Type B pancreatic cell (in vitro differentiated cells): ENCODE measurements around the gene THYN1. TPM values are rescaled to one million over a fixed set of nuclear protein-coding genes. Genes with fewer than 3 reads are reported as not detected.
"Not testable (repeated sequence)": the region's sequence is repeated elsewhere in the genome, so short reads cannot be mapped to it uniquely, and the experiment has no call there.

ENCODE experiments used
- DNase-seq: peaks from one replicate; pipeline ENCODE4 v3.0.0; 2021; ENCODE audit warnings: mixed read lengths; ENCODE audit not compliant: unreplicated experiment; ENCODE audit errors: extremely low spot score
- H3K27ac Mint-ChIP-seq: 2 replicates; pipeline ENCODE4 v1.8.0; 2021; ENCODE audit warnings: mild to moderate bottlenecking, mixed read lengths
- H3K27me3 Mint-ChIP-seq: 2 replicates; pipeline ENCODE4 v1.8.0; 2021; ENCODE audit warnings: mixed read lengths
- H3K36me3 Mint-ChIP-seq: 2 replicates; pipeline ENCODE4 v1.8.0; 2021; ENCODE audit warnings: mixed read lengths
- H3K4me1 Mint-ChIP-seq: one replicate; pipeline ENCODE4 v1.8.0; 2021; ENCODE audit warnings: mixed read lengths; ENCODE audit not compliant: unreplicated experiment
- H3K4me3 Mint-ChIP-seq: 2 replicates; pipeline ENCODE4 v1.8.0; 2021; ENCODE audit warnings: mild to moderate bottlenecking, mixed read lengths
- H3K9me3 Mint-ChIP-seq: 2 replicates; pipeline ENCODE4 v1.8.0; 2021; ENCODE audit warnings: mixed read lengths
- total RNA-seq: library from RNA; stranded (reverse); gene quantifications from 2 replicates; pipeline ENCODE4 v1.2.1, GENCODE V29; 2021; ENCODE audit warnings: low replicate concordance
- TF ChIP-seq, protein P1 (sequence below): fragments of 200-600 bp; sonication (generic); conservative IDR thresholded peaks from 2 replicates; pipeline ENCODE4 v1.5.0; 2021; ENCODE audit warnings: antibody characterized with exemption, mild to moderate bottlenecking

Gene THYN1
- total RNA-seq, 1 donor from 2014 or later, result 44.3 TPM

GRCh38 chr11:134283461-134284230, 30.5 kb upstream of the THYN1 start:
- Mint-ChIP-seq H3K27ac (no peak overlapping the region), H3K9me3 (no peaks in the 10 kb centered on the region), H3K4me3 (no peak overlapping the region), H3K36me3 (no peaks in the 10 kb centered on the region), H3K27me3 (peaks cover 45% of the 10 kb centered on the region), H3K4me1 (peaks cover 4% of the 10 kb centered on the region)
- no peak for DNase-seq
- TF ChIP-seq, protein P1, sequence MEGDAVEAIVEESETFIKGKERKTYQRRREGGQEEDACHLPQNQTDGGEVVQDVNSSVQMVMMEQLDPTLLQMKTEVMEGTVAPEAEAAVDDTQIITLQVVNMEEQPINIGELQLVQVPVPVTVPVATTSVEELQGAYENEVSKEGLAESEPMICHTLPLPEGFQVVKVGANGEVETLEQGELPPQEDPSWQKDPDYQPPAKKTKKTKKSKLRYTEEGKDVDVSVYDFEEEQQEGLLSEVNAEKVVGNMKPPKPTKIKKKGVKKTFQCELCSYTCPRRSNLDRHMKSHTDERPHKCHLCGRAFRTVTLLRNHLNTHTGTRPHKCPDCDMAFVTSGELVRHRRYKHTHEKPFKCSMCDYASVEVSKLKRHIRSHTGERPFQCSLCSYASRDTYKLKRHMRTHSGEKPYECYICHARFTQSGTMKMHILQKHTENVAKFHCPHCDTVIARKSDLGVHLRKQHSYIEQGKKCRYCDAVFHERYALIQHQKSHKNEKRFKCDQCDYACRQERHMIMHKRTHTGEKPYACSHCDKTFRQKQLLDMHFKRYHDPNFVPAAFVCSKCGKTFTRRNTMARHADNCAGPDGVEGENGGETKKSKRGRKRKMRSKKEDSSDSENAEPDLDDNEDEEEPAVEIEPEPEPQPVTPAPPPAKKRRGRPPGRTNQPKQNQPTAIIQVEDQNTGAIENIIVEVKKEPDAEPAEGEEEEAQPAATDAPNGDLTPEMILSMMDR, result no peak

DNA sequence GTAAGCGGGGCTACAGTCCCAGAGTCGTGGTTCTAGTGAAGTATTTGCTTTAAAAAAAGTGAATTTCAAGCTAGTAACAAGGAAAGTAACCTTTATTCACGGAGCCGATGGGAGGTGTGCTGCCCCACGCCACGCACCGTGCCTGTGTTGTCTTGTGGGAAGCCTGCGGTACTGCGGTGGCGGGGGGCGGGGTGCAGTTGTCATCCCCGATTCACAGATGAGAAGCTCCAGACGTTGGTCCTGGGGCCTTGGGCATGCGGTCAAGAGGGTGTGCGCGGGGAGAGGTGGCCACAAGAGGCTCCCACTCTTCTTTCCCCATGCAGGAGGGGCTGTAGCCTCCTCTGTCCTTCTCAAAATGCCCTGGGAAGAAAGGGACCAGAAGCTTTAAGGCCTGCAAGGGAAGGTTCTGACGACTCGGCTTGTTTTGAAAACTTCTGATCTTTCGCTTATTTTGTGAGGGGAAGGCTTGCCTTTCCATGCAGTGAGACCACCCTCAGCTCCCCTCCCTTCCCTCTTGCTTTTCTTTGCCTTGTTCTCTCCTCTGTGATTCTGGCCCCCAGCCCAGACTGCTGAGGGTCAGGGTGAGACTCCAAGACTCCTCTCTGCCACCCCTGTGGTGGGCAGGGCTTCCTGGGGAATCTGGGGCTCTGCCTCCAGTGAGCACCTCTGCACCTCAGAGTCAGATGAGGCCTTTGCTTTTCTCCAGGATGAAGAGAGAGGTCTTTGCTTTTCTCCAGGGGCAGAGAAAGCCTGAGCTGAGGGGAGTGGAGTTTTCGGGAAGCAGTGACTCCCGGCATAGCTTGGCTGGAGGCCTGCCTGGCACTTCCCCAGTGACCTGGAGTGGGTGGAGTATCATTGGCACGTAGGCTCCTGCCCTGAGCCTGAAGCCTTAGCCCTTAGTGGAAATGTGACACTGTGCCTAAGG, 29.2 kb upstream of the THYN1 start:
- Mint-ChIP-seq H3K4me3 (no peak overlapping the region), H3K4me1 (no peaks in the 10 kb centered on the region), H3K27ac (no peak overlapping the region), H3K9me3 (no peaks in the 10 kb centered on the region), H3K36me3 (no peaks in the 10 kb centered on the region), H3K27me3 (peaks cover 53% of the 10 kb centered on the region)
- TF ChIP-seq, protein P1, result no peak
- DNase-seq, result no peak

DNA sequence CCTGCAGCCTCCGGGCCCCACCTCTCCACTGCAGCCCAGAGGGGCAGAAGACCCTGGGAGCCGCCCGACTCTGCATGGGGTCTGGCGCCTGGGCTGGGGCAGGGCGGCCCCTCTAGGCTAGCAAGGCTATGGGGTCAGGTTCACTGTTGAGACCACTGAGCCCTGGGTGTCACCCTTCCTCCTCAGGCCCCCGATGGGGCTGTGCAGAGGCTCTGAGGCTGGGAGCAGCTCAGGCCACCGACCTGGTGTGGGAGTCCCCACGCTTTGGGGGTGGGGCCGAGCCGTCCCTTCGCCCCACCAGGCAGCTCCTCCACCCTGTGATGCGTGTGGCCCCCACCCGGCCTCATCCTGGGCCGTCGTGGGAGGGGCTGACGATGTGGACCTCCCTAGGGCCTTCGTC, 28.5 kb upstream of the THYN1 start:
- not testable (repeated sequence) for H3K36me3 Mint-ChIP-seq, H3K4me3 Mint-ChIP-seq, H3K27ac Mint-ChIP-seq, H3K4me1 Mint-ChIP-seq, H3K9me3 Mint-ChIP-seq, DNase-seq
- H3K27me3 Mint-ChIP-seq, result peaks cover 57% of the 10 kb centered on the region

- DNase-seq, result peak; percentile 43
- Mint-ChIP-seq H3K36me3 (no peaks in the 10 kb centered on the region), H3K27me3 (peaks cover 77% of the 10 kb centered on the region)
Observed at GRCh38 chr11:134278356-134278755, 25.2 kb upstream of the THYN1 start.

GRCh38 chr11:134277183-134278001, 24.2 kb upstream of the THYN1 start:
- H3K27me3 Mint-ChIP-seq, result peaks cover 83% of the 10 kb centered on the region
- no peaks in the 10 kb centered on the region for H3K9me3 Mint-ChIP-seq
- H3K36me3 Mint-ChIP-seq, result no peaks in the 10 kb centered on the region
- no peak overlapping the region for H3K27ac Mint-ChIP-seq
- peak overlapping the region; percentile 86 for H3K4me3 Mint-ChIP-seq
- TF ChIP-seq, protein P1, result no peak
- DNase-seq, result peak; percentile 53
- H3K4me1 Mint-ChIP-seq, result peaks cover 16% of the 10 kb centered on the region

More at GRCh38 chr11:134278356-134278755, 25.2 kb upstream of the THYN1 start:
- peaks cover 9% of the 10 kb centered on the region for H3K4me1 Mint-ChIP-seq
- TF ChIP-seq, protein P1, result no peak
- H3K27ac Mint-ChIP-seq, result no peak overlapping the region
- no peak overlapping the region for H3K4me3 Mint-ChIP-seq
- H3K9me3 Mint-ChIP-seq, result no peaks in the 10 kb centered on the region
